ENCODE results near the gene EPAS1.
"Not testable (repeated sequence)": the region's sequence is repeated elsewhere in the genome, so short reads cannot be mapped to it uniquely, and the experiment has no call there.

The EPAS1 gene

DNA sequence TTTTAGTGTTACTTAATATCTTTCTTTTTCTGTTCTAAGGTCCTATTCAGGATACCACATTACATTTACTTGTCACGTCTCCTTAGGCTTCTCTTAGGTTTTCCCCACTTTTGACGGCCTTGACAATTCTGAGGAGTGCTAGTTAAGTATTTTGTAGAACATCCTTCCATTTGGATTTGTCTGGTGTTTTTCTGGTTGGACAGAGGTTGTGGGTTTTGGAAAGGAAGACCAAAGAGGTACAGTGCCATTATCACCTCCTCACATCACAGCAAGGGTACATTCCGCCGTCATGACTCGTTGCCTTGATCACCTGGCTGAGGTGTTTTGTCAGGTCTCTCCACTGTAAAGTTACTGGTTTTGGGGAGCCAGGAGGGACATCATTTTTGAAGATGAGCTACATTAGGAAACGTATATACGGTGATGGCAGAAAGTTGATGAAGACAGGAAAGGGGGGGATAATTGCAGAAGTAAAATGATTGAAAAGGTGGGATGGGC is 93.7 kb downstream of the EPAS1 start:
- Mint-ChIP-seq H3K9me3 (no peaks in the 10 kb centered on the region), H3K4me1 (peaks cover 28% of the 10 kb centered on the region), H3K4me3 (no peak overlapping the region), H3K36me3 (peaks cover 43% of the 10 kb centered on the region), H3K27ac (no peak overlapping the region)
- peak in 1 of 2 donors; percentile 43 for DNase-seq (ENCODE audit: low spot score in 2 of 2)
- no peak for ATAC-seq

DNA sequence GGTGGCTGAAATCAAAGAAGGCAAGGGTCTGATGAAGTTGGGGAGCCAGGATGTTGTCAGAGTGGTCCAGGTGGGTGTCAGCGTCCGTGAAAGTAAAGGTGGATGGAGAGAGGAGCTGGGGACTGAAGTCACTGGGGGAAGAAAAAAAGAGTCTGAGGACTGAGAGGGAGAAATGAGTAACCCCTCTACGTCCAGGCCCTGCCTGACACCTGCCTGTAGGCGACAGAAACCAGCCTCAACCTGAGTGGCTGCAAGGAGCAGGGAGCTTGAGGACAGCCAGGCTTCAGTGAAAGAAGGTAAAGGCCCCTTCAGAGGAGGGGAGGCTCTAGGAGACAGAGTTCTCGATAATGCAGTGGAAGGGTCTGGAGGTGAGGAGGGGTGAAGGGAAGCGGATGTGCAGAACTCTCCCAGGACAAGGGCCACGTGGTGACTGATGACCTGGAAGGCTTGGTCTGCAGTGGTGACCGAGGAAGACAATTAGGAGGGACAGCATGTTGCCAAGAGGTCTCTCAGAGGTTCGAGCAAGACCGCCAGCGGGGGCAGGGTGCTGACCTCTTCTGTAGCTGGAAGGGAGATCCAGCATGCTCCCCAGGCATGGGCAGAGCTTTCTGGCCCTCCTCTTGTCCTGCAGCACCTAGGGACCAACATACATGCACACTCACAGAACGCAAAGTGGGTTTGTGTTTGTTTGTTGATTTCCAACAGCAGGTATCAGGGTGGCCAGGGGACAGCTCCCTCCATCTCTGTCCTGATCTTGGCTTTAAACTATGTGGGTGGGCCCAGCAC is 95.5 kb downstream of the EPAS1 start:
- H3K4me1 Mint-ChIP-seq: peaks cover 24% of the 10 kb centered on the region
- peak in 1 of 2 donors; percentile 50 for DNase-seq (ENCODE audit: low spot score in 2 of 2)
- peak; percentile 41 for ATAC-seq
- H3K36me3 Mint-ChIP-seq: peaks cover 29% of the 10 kb centered on the region
- peak overlapping the region; percentile 1 for H3K27ac Mint-ChIP-seq
- H3K9me3 Mint-ChIP-seq: no peaks in the 10 kb centered on the region
- H3K4me3 Mint-ChIP-seq: no peak overlapping the region

DNA sequence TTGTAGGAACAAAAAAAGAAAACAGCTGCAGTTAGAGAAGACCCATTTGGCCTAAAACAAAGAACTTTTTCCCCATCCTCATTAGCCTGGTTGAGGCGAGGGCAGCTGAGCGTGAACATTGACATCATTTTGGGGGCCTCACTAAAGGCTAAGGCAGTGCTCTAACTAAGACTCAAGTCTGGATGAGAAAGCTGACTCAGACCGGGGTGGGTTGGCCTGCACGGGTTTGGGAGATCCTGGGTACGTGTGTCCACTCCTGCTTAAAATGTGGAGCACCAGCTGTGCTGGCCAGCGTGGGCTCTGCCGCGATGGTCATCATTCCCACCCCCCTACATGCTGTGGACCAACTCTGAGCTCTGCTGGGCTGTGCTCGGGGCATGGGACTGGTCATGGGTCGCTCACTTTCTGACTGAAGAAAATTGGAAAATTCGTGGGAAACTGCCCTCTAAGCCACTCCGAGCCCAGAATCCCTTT is 96.2 kb downstream of the EPAS1 start:
- H3K4me3 Mint-ChIP-seq: no peak overlapping the region
- no peak for ATAC-seq

GRCh38 chr2:46393865-46394264 is 96.7 kb downstream of the EPAS1 start:
- peaks cover 23% of the 10 kb centered on the region for H3K4me1 Mint-ChIP-seq
- DNase-seq (ENCODE audit: low spot score in 2 of 2) (no peak), ATAC-seq (no peak)
- H3K36me3 Mint-ChIP-seq: peaks cover 23% of the 10 kb centered on the region
- no peak overlapping the region for H3K4me3 Mint-ChIP-seq
- H3K9me3 Mint-ChIP-seq: no peaks in the 10 kb centered on the region
- no peak overlapping the region for H3K27ac Mint-ChIP-seq

More for the DNA sequence above, 96.2 kb downstream of the EPAS1 start:
- DNase-seq (ENCODE audit: low spot score in 2 of 2): peak in 1 of 2 donors; percentile 45
- H3K9me3 Mint-ChIP-seq: no peaks in the 10 kb centered on the region
- H3K4me1 Mint-ChIP-seq: peaks cover 23% of the 10 kb centered on the region
- H3K36me3 Mint-ChIP-seq: peaks cover 25% of the 10 kb centered on the region
- H3K27ac Mint-ChIP-seq: peak overlapping the region; percentile 1

- DNase-seq (ENCODE audit: low spot score in 2 of 2) (peak in 1 of 2 donors; percentile 55), ATAC-seq (peak; percentile 68)
- H3K4me1 Mint-ChIP-seq: peaks cover 22% of the 10 kb centered on the region
- H3K9me3 Mint-ChIP-seq: no peaks in the 10 kb centered on the region
- peak overlapping the region; percentile 19 for H3K4me3 Mint-ChIP-seq
- H3K27ac Mint-ChIP-seq: peak overlapping the region; percentile 33
- peaks cover 13% of the 10 kb centered on the region for H3K36me3 Mint-ChIP-seq
Observed at GRCh38 chr2:46394649-46395510, 97.7 kb downstream of the EPAS1 start.

GRCh38 chr2:46395730-46396129 is 98.5 kb downstream of the EPAS1 start:
- not testable (repeated sequence) for H3K4me3 Mint-ChIP-seq, H3K9me3 Mint-ChIP-seq, H3K27ac Mint-ChIP-seq, H3K36me3 Mint-ChIP-seq, ATAC-seq
- peak in 1 of 2 donors; percentile 40 for DNase-seq (ENCODE audit: low spot score in 2 of 2)
- H3K4me1 Mint-ChIP-seq: peaks cover 18% of the 10 kb centered on the region

DNA sequence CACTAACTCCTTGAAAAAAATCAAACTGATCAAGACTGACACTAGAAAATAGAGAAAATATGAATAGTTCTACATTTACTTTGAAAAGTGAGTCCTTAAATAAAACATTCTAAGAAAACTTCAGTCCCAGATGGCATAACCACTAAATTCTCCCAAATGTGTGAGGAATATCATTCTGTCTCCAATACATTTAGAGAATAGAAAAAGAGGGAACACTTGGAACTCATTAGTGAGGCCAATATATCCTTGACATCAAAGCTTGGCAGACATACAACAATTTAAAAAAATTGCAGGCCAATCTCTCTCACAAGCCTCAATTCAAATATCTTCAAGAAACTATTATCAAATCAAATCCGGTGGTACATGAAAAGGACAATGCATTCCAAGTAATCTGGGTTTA is 102.8 kb downstream of the EPAS1 start:
- no peak overlapping the region for H3K27ac Mint-ChIP-seq
- peaks cover 6% of the 10 kb centered on the region for H3K4me1 Mint-ChIP-seq
- DNase-seq (ENCODE audit: low spot score in 2 of 2) (no peak), ATAC-seq (no peak)
- H3K4me3 Mint-ChIP-seq: no peak overlapping the region
- no peaks in the 10 kb centered on the region for H3K9me3 Mint-ChIP-seq
- H3K36me3 Mint-ChIP-seq: no peaks in the 10 kb centered on the region

DNA sequence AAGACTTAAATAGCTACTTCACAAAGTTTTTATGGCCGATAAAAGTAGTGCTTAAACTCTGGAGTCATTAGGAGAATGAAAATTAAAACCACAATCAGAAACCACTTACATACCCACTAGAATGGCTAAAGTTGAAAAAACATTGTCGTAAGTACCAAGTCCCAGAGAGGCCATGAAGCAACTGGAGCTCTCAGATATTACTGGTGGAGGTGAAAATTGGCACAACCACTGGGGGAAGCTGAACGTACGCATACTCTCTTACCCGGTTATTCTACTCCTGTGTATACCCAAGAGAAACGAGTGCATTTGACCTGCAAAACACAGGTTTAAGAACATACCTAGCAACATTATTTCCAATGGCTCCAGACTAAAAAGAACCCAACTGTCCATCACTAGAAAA is 105.7 kb downstream of the EPAS1 start:
- Mint-ChIP-seq H3K36me3 (no peaks in the 10 kb centered on the region), H3K4me3 (no peak overlapping the region), H3K27ac (no peak overlapping the region), H3K4me1 (no peaks in the 10 kb centered on the region), H3K9me3 (no peaks in the 10 kb centered on the region)
- ATAC-seq: no peak
- DNase-seq (ENCODE audit: low spot score in 2 of 2): no peak

- Mint-ChIP-seq H3K4me3 (no peak overlapping the region), H3K4me1 (no peaks in the 10 kb centered on the region)
Observed at GRCh38 chr2:46404181-46404759, 107.1 kb downstream of the EPAS1 start.

GRCh38 chr2:46407852-46408455 is 110.7 kb downstream of the EPAS1 start:
- H3K4me3 Mint-ChIP-seq: no peak overlapping the region
- ATAC-seq (no peak), DNase-seq (ENCODE audit: low spot score in 2 of 2) (no peak)
- no peaks in the 10 kb centered on the region for H3K4me1 Mint-ChIP-seq
- H3K9me3 Mint-ChIP-seq: no peaks in the 10 kb centered on the region
- no peak overlapping the region for H3K27ac Mint-ChIP-seq
- no peaks in the 10 kb centered on the region for H3K36me3 Mint-ChIP-seq

More at GRCh38 chr2:46404181-46404759, 107.1 kb downstream of the EPAS1 start:
- Mint-ChIP-seq H3K27ac (no peak overlapping the region), H3K9me3 (no peaks in the 10 kb centered on the region), H3K36me3 (no peaks in the 10 kb centered on the region)
- peak; percentile 21 for ATAC-seq
- no peak for DNase-seq (ENCODE audit: low spot score in 2 of 2)

- no peak overlapping the region for H3K27ac Mint-ChIP-seq
- H3K36me3 Mint-ChIP-seq: no peaks in the 10 kb centered on the region
- H3K4me3 Mint-ChIP-seq: no peak overlapping the region
- no peak for DNase-seq (ENCODE audit: low spot score in 2 of 2)
- no peak for ATAC-seq
- H3K9me3 Mint-ChIP-seq: no peaks in the 10 kb centered on the region
- H3K4me1 Mint-ChIP-seq: no peaks in the 10 kb centered on the region
Observed at GRCh38 chr2:46409756-46410155, 112.5 kb downstream of the EPAS1 start.

GRCh38 chr2:46410273-46411244 is 113.4 kb downstream of the EPAS1 start:
- Mint-ChIP-seq H3K4me1 (no peaks in the 10 kb centered on the region), H3K4me3 (no peak overlapping the region), H3K27ac (no peak overlapping the region), H3K9me3 (peaks cover 5% of the 10 kb centered on the region), H3K36me3 (no peaks in the 10 kb centered on the region)
- ATAC-seq (no peak), DNase-seq (ENCODE audit: low spot score in 2 of 2) (no peak)

DNA sequence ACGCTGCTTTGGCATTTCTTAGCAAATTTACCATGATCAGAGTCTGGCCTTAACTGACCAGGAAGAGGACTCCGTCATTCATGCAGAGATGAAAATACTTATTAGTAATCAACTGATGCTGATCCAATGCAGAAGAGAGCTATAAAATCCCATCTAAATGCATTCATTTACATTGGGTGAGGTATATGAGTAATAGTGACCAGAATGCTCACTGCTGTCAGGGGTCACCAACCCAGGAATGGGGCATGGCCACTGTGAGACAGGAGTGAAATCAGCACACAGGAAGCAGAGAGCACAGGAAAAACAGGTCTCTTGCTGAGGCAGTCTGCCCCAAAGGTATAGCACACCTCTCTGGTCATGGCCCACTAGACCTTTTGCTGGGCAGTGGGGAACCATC is 114.0 kb downstream of the EPAS1 start:
- Mint-ChIP-seq H3K36me3 (no peaks in the 10 kb centered on the region), H3K4me1 (no peaks in the 10 kb centered on the region), H3K9me3 (peaks cover 10% of the 10 kb centered on the region), H3K27ac (no peak overlapping the region), H3K4me3 (no peak overlapping the region)
- DNase-seq (ENCODE audit: low spot score in 2 of 2): no peak
- no peak for ATAC-seq

GRCh38 chr2:46411985-46412384 is 114.8 kb downstream of the EPAS1 start:
- H3K27ac Mint-ChIP-seq: no peak overlapping the region
- no peak for ATAC-seq
- DNase-seq (ENCODE audit: low spot score in 2 of 2): no peak
- no peaks in the 10 kb centered on the region for H3K36me3 Mint-ChIP-seq
- H3K4me1 Mint-ChIP-seq: no peaks in the 10 kb centered on the region
- H3K4me3 Mint-ChIP-seq: no peak overlapping the region
- H3K9me3 Mint-ChIP-seq: peaks cover 15% of the 10 kb centered on the region
